A549 (cell line): Measurements from ENCODE around the gene NOXO1.

Experiments
- CEBPB ChIP-seq, 2 experiments: fragments of >200 bp in 1 of 2; sonication (Bioruptor Twin) in 1 of 2; formaldehyde crosslinking in 1 of 2; IDR thresholded peaks; 2 replicates each; pipeline ENCODE4 v1.6.1; 2012 to 2016
- CHD2 ChIP-seq: fragments of 150-350 bp; IDR thresholded peaks from 2 replicates; pipeline ENCODE4 v1.6.1; 2014; ENCODE audit warnings: low read length; ENCODE audit not compliant: partially characterized antibody
- EP300 ChIP-seq, 2 experiments: fragments of >200 bp; sonication (Bioruptor Twin); formaldehyde crosslinking; IDR thresholded peaks; 2 replicates in 1 of 2; 3 replicates in 1 of 2; pipeline ENCODE4 v1.6.1; 2016 to 2017
- ESRRA ChIP-seq: fragments of 150-350 bp; IDR thresholded peaks from 2 replicates; pipeline ENCODE4 v1.6.1; 2014; ENCODE audit warnings: mild to moderate bottlenecking, low read length, borderline replicate concordance
- JUNB ChIP-seq: fragments of >200 bp; sonication (Bioruptor Twin); formaldehyde crosslinking; IDR thresholded peaks from 2 replicates; pipeline ENCODE4 v1.6.1; 2016
- MAFK ChIP-seq: fragments of 450-650 bp; IDR thresholded peaks from 2 replicates; pipeline ENCODE4 v1.6.1; 2014; ENCODE audit not compliant: partially characterized antibody
- MAZ ChIP-seq: fragments of 150-350 bp; IDR thresholded peaks from 2 replicates; pipeline ENCODE4 v1.6.1; 2014; ENCODE audit warnings: antibody characterized with exemption, low read depth, low read length, borderline replicate concordance
- MYC ChIP-seq: IDR thresholded peaks from 2 replicates; pipeline ENCODE4 v1.6.1; 2012; ENCODE audit warnings: mild to moderate bottlenecking, inconsistent platforms, low read length, improper control_type of control experiment, borderline replicate concordance
- POLR2A ChIP-seq: IDR thresholded peaks from 2 replicates; pipeline ENCODE4 v1.6.1; 2012; ENCODE audit warnings: mild to moderate bottlenecking, low read length
- ZFP36 ChIP-seq: fragments of 450-650 bp; IDR thresholded peaks from 2 replicates; pipeline ENCODE4 v1.6.1; 2014; ENCODE audit warnings: borderline replicate concordance; ENCODE audit not compliant: partially characterized antibody
- TF ChIP-seq, protein P1 (sequence below): fragments of >200 bp; sonication (Bioruptor Twin); formaldehyde crosslinking; IDR thresholded peaks from 3 replicates; pipeline ENCODE4 v1.5.1; 2016
- TF ChIP-seq, protein P2 (sequence below): IDR thresholded peaks from 2 replicates; pipeline ENCODE4 v1.6.1; 2012
- TF ChIP-seq, protein P3 (sequence below): fragments of 200-600 bp; sonication (generic); IDR thresholded peaks from 2 replicates; pipeline ENCODE4 v1.6.1; 2016; ENCODE audit warnings: antibody characterized with exemption, mild to moderate bottlenecking, moderate library complexity
- TF ChIP-seq, protein P4 (sequence below): fragments of 150-350 bp; IDR thresholded peaks from 2 replicates; pipeline ENCODE4 v1.6.1; 2014; ENCODE audit warnings: low read depth, mild to moderate bottlenecking, low read length

DNA sequence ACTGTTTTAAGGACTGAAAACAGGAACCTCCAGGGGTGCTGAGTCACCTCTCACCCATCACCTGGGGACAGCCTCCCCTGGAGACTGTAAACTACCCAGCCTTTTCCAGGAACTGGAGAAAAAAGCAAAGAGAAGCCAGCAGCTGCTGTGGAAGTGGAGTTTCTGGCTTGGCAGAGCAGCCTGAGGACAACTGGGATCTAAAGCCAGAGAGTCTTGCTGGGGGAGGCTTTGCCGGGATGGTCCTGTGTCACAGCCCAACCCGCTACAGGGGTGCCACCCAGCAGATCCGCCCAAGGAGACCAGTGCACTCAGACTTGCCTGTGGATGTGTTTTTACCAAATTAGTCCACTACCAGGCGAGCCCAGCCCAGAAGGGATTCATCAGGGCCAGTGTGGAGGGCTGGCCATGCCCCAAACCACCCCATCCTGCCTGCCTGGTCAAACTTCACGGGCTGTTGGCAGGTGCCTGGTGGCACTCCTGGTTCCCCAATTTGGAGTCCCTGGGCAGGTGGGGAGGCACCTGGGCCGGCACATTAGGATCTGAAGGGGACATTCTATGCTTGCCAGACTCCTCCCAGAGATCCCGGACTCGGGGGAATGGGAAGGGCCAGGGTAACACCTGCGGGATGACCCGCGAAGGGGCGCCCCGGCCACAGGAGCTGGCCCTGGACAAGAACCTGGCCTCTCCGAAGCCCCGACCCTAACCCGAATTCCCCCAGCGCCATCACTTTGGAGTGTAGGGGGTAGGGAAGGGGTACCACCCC is 39.0 kb downstream of the NOXO1 start:
- TF ChIP-seq, protein P1, sequence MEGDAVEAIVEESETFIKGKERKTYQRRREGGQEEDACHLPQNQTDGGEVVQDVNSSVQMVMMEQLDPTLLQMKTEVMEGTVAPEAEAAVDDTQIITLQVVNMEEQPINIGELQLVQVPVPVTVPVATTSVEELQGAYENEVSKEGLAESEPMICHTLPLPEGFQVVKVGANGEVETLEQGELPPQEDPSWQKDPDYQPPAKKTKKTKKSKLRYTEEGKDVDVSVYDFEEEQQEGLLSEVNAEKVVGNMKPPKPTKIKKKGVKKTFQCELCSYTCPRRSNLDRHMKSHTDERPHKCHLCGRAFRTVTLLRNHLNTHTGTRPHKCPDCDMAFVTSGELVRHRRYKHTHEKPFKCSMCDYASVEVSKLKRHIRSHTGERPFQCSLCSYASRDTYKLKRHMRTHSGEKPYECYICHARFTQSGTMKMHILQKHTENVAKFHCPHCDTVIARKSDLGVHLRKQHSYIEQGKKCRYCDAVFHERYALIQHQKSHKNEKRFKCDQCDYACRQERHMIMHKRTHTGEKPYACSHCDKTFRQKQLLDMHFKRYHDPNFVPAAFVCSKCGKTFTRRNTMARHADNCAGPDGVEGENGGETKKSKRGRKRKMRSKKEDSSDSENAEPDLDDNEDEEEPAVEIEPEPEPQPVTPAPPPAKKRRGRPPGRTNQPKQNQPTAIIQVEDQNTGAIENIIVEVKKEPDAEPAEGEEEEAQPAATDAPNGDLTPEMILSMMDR: no peak
- TF ChIP-seq JUNB (no peak), CEBPB (IDR thresholded peaks at IDR 0.05) (no peak), CHD2 (no peak), MAFK (no peak), POLR2A (no peak), ESRRA (no peak), EP300 (IDR thresholded peaks at IDR 0.05) (no peak), MAZ (no peak), ZFP36 (no peak), MYC (no peak)
- TF ChIP-seq, protein P2, sequence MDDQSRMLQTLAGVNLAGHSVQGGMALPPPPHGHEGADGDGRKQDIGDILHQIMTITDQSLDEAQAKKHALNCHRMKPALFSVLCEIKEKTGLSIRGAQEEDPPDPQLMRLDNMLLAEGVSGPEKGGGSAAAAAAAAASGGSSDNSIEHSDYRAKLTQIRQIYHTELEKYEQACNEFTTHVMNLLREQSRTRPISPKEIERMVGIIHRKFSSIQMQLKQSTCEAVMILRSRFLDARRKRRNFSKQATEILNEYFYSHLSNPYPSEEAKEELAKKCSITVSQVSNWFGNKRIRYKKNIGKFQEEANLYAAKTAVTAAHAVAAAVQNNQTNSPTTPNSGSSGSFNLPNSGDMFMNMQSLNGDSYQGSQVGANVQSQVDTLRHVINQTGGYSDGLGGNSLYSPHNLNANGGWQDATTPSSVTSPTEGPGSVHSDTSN: no peak
- TF ChIP-seq, protein P3, sequence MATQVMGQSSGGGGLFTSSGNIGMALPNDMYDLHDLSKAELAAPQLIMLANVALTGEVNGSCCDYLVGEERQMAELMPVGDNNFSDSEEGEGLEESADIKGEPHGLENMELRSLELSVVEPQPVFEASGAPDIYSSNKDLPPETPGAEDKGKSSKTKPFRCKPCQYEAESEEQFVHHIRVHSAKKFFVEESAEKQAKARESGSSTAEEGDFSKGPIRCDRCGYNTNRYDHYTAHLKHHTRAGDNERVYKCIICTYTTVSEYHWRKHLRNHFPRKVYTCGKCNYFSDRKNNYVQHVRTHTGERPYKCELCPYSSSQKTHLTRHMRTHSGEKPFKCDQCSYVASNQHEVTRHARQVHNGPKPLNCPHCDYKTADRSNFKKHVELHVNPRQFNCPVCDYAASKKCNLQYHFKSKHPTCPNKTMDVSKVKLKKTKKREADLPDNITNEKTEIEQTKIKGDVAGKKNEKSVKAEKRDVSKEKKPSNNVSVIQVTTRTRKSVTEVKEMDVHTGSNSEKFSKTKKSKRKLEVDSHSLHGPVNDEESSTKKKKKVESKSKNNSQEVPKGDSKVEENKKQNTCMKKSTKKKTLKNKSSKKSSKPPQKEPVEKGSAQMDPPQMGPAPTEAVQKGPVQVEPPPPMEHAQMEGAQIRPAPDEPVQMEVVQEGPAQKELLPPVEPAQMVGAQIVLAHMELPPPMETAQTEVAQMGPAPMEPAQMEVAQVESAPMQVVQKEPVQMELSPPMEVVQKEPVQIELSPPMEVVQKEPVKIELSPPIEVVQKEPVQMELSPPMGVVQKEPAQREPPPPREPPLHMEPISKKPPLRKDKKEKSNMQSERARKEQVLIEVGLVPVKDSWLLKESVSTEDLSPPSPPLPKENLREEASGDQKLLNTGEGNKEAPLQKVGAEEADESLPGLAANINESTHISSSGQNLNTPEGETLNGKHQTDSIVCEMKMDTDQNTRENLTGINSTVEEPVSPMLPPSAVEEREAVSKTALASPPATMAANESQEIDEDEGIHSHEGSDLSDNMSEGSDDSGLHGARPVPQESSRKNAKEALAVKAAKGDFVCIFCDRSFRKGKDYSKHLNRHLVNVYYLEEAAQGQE: no peak
- TF ChIP-seq, protein P4, sequence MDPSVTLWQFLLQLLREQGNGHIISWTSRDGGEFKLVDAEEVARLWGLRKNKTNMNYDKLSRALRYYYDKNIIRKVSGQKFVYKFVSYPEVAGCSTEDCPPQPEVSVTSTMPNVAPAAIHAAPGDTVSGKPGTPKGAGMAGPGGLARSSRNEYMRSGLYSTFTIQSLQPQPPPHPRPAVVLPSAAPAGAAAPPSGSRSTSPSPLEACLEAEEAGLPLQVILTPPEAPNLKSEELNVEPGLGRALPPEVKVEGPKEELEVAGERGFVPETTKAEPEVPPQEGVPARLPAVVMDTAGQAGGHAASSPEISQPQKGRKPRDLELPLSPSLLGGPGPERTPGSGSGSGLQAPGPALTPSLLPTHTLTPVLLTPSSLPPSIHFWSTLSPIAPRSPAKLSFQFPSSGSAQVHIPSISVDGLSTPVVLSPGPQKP: no peak
